Measurements from ENCODE around the gene ITIH6. TPM values are rescaled to one million over a fixed set of nuclear protein-coding genes. Genes with fewer than 3 reads are reported as not detected.
"Not testable (repeated sequence)": the region's sequence is repeated elsewhere in the genome, so short reads cannot be mapped to it uniquely, and the experiment has no call there.

The ITIH6 gene
- total and polyA plus RNA-seq, 2 donors (not counting 1 experiment from before 2014, with no cell fraction given), result not detected

GRCh38 chrX:54843050-54843449 lies 45.0 kb upstream of the ITIH6 start:
- no peaks in the 10 kb centered on the region for H3K9me3 ChIP-seq (ENCODE audit: control extremely low read depth in 1 of 3, control insufficient read depth in 2 of 3, insufficient read depth in 1 of 3, low read length in 2 of 3)
- WGBS (ENCODE audit: insufficient coverage), result no CpG with 5 or more reads among the region's 2 CpGs
- ATAC-seq (ENCODE audit: low read depth) (no peak), DNase-seq (no peak)
- no peak overlapping the region for H3K4me3 ChIP-seq (ENCODE audit: control extremely low read depth in 1 of 5, extremely low read depth in 1 of 5, insufficient read depth in 1 of 5, low read depth in 2 of 5, low read length in 4 of 5)
- ChIA-PET CTCF (no interaction called here), POLR2A (no interaction called here)
- H3K36me3 ChIP-seq (replicated peaks in 1 of 2; ENCODE audit: control extremely low read depth in 1 of 2, control insufficient read depth in 1 of 2, extremely low read depth in 1 of 2, insufficient read depth in 2 of 2, low read length in 1 of 2), result no peaks in the 10 kb centered on the region
- H3K27me3 Mint-ChIP-seq, result no peaks in the 10 kb centered on the region
- H3K27me3 ChIP-seq (replicated peaks in 1 of 4; ENCODE audit: control extremely low read depth in 1 of 4, control insufficient read depth in 3 of 4, insufficient read depth in 4 of 4, low read length in 3 of 4), result no peaks in the 10 kb centered on the region
- H3K4me1 ChIP-seq (ENCODE audit: control insufficient read depth in 2 of 2, insufficient read depth in 2 of 2, low read length in 2 of 2), result no peaks in the 10 kb centered on the region
- no peaks in the 10 kb centered on the region for H3K9me3 Mint-ChIP-seq (ENCODE audit: insufficient read depth)
- H3K4me1 Mint-ChIP-seq, result no peaks in the 10 kb centered on the region
- no peak overlapping the region for H3K4me2 ChIP-seq (replicated peaks; ENCODE audit: low read depth, low read length, poor library complexity, severe bottlenecking)
- no peaks in the 10 kb centered on the region for H3K79me2 ChIP-seq (ENCODE audit: control insufficient read depth, insufficient read depth, low read length)
- H3K27ac ChIP-seq (ENCODE audit: low read length in 2 of 2), result no peak overlapping the region
- intact Hi-C loops (cut with micrococcal nuclease), result no loop called here
- TF ChIP-seq EZH2 (IDR thresholded peaks at IDR 0.05; ENCODE audit: borderline replicate concordance, insufficient read depth, low read depth, low read length, poor library complexity, severe bottlenecking) (no peak), CTCF (IDR thresholded peaks at IDR 0.05) (no peak)
- no peak overlapping the region for H3K27ac Mint-ChIP-seq
- H4K20me1 ChIP-seq (ENCODE audit: control insufficient read depth, insufficient read depth, low read length, poor library complexity, severe bottlenecking), result no peaks in the 10 kb centered on the region
- no peak overlapping the region for H3K9ac ChIP-seq (ENCODE audit: low read length)
- H2AFZ ChIP-seq (ENCODE audit: insufficient read depth, low read depth, low read length, poor library complexity, severe bottlenecking), result no peak overlapping the region
- no peak overlapping the region for H3K4me3 Mint-ChIP-seq

- Mint-ChIP-seq H3K27me3 (peaks cover 3% of the 10 kb centered on the region), H3K4me3 (no peak overlapping the region), H3K4me1 (no peaks in the 10 kb centered on the region), H3K27ac (no peak overlapping the region), H3K9me3 (ENCODE audit: insufficient read depth) (no peaks in the 10 kb centered on the region)
- H3K9ac ChIP-seq (ENCODE audit: low read length), result no peak overlapping the region
- H3K27ac ChIP-seq (ENCODE audit: low read length in 2 of 2), result no peak overlapping the region
- H3K4me2 ChIP-seq (replicated peaks; ENCODE audit: low read depth, low read length, poor library complexity, severe bottlenecking), result no peak overlapping the region
- ATAC-seq (ENCODE audit: low read depth) (no peak), DNase-seq (no peak)
- CTCF ChIA-PET, result no interaction called here
- POLR2A ChIA-PET, result no interaction called here
- no peaks in the 10 kb centered on the region for H3K4me1 ChIP-seq (ENCODE audit: control insufficient read depth in 2 of 2, insufficient read depth in 2 of 2, low read length in 2 of 2)
- no peaks in the 10 kb centered on the region for H3K9me3 ChIP-seq (ENCODE audit: control extremely low read depth in 1 of 3, control insufficient read depth in 2 of 3, insufficient read depth in 1 of 3, low read length in 2 of 3)
- H3K27me3 ChIP-seq (replicated peaks in 1 of 4; ENCODE audit: control extremely low read depth in 1 of 4, control insufficient read depth in 3 of 4, insufficient read depth in 4 of 4, low read length in 3 of 4), result no peaks in the 10 kb centered on the region
- intact Hi-C loops (cut with micrococcal nuclease), result no loop called here
- no peaks in the 10 kb centered on the region for H3K36me3 ChIP-seq (replicated peaks in 1 of 2; ENCODE audit: control extremely low read depth in 1 of 2, control insufficient read depth in 1 of 2, extremely low read depth in 1 of 2, insufficient read depth in 2 of 2, low read length in 1 of 2)
- TF ChIP-seq EZH2 (IDR thresholded peaks at IDR 0.05; ENCODE audit: borderline replicate concordance, insufficient read depth, low read depth, low read length, poor library complexity, severe bottlenecking) (no peak), CTCF (IDR thresholded peaks at IDR 0.05) (no peak)
- no peak overlapping the region for H2AFZ ChIP-seq (ENCODE audit: insufficient read depth, low read depth, low read length, poor library complexity, severe bottlenecking)
- no peaks in the 10 kb centered on the region for H3K79me2 ChIP-seq (ENCODE audit: control insufficient read depth, insufficient read depth, low read length)
- WGBS (ENCODE audit: insufficient coverage), result no CpG with 5 or more reads among the region's 1 CpG
- no peak overlapping the region for H3K4me3 ChIP-seq (ENCODE audit: control extremely low read depth in 1 of 5, extremely low read depth in 1 of 5, insufficient read depth in 1 of 5, low read depth in 2 of 5, low read length in 4 of 5)
- no peaks in the 10 kb centered on the region for H4K20me1 ChIP-seq (ENCODE audit: control insufficient read depth, insufficient read depth, low read length, poor library complexity, severe bottlenecking)
Measured at GRCh38 chrX:54842607-54843006, 44.6 kb upstream of the ITIH6 start.

- POLR2A ChIA-PET; H3K4me1 Mint-ChIP-seq; H3K36me3 ChIP-seq (replicated peaks in 1 of 2; ENCODE audit: control extremely low read depth in 1 of 2, control insufficient read depth in 1 of 2, extremely low read depth in 1 of 2, insufficient read depth in 2 of 2, low read length in 1 of 2); intact Hi-C loops (cut with micrococcal nuclease); H3K4me2 ChIP-seq (replicated peaks; ENCODE audit: low read depth, low read length, poor library complexity, severe bottlenecking); H3K4me3 Mint-ChIP-seq; H3K27me3 Mint-ChIP-seq; H3K79me2 ChIP-seq (ENCODE audit: control insufficient read depth, insufficient read depth, low read length); CTCF ChIA-PET; H2AFZ ChIP-seq (ENCODE audit: insufficient read depth, low read depth, low read length, poor library complexity, severe bottlenecking); H3K4me1 ChIP-seq (ENCODE audit: control insufficient read depth in 2 of 2, insufficient read depth in 2 of 2, low read length in 2 of 2); H4K20me1 ChIP-seq (ENCODE audit: control insufficient read depth, insufficient read depth, low read length, poor library complexity, severe bottlenecking); H3K9ac ChIP-seq (ENCODE audit: low read length); H3K27ac Mint-ChIP-seq; H3K9me3 ChIP-seq (ENCODE audit: control extremely low read depth in 1 of 3, control insufficient read depth in 2 of 3, insufficient read depth in 1 of 3, low read length in 2 of 3); H3K27ac ChIP-seq (ENCODE audit: low read length in 2 of 2); ATAC-seq (ENCODE audit: low read depth); DNase-seq; H3K4me3 ChIP-seq (ENCODE audit: control extremely low read depth in 1 of 5, extremely low read depth in 1 of 5, insufficient read depth in 1 of 5, low read depth in 2 of 5, low read length in 4 of 5); H3K9me3 Mint-ChIP-seq (ENCODE audit: insufficient read depth); H3K27me3 ChIP-seq (replicated peaks in 1 of 4; ENCODE audit: control extremely low read depth in 1 of 4, control insufficient read depth in 3 of 4, insufficient read depth in 4 of 4, low read length in 3 of 4): not testable (repeated sequence)
- no CpG with 5 or more reads among the region's 3 CpGs for WGBS (ENCODE audit: insufficient coverage)
Measured at GRCh38 chrX:54841184-54841874, 43.3 kb upstream of the ITIH6 start.

Data from B cell (primary cell).